IMR-90 (cell line): ENCODE results near the gene OGA. TPM values are rescaled to one million over a fixed set of nuclear protein-coding genes. Genes with fewer than 3 reads are reported as not detected.

ENCODE experiments used
- ATAC-seq: fragments of 200-7000 bp; cut with Tn5 transposase; 2 replicates; pipeline ENCODE4 v1.9.1; 2020; ENCODE audit warnings: low read depth, mild to moderate bottlenecking, moderate library complexity
- BruUV-seq: library from RNA; stranded (reverse); fragments of 400-500 nt; replicated peaks from 2 replicates; lab custom pipeline; 2021; lab: Mats Ljungman, UMichigan
- CTCF ChIA-PET: fragments of 300-600 bp; formaldehyde crosslinking; extraction: SDS; loops from one replicate; lab custom pipeline; 2021; ENCODE audit warnings: antibody characterized with exemption; lab: Yijun Ruan, JAX
- POLR2A ChIA-PET: fragments of 300-600 bp; sonication (Branson Sonifier 250); formaldehyde crosslinking; loops from one replicate; lab custom pipeline; 2022; ENCODE audit warnings: antibody characterized with exemption; ENCODE audit not compliant: unreplicated experiment; lab: Charles Lee
- DNase-seq: peaks from one replicate; pipeline ENCODE4 v3.0.0; 2013
- H2AFZ ChIP-seq: replicated peaks from 2 replicates; pipeline ENCODE3; 2013; ENCODE audit warnings: low read length, mild to moderate bottlenecking; ENCODE audit not compliant: poor library complexity
- H2AK5ac ChIP-seq: 2 replicates; pipeline ENCODE4 v1.6.1; 2013; ENCODE audit warnings: low read depth, low read length, inconsistent platforms
- H2AK9ac ChIP-seq: replicated peaks from 2 replicates; pipeline ENCODE3; 2013; ENCODE audit warnings: mild to moderate bottlenecking, low read depth, low read length, moderate library complexity; ENCODE audit not compliant: poor library complexity
- H2BK120ac ChIP-seq: 2 replicates; pipeline ENCODE4 v1.6.1; 2013; ENCODE audit warnings: low read depth, low read length, inconsistent platforms
- H2BK15ac ChIP-seq: 3 replicates; pipeline ENCODE4 v1.6.1; 2013; ENCODE audit warnings: low read depth, low read length, inconsistent platforms
- H2BK20ac ChIP-seq: 2 replicates; pipeline ENCODE4 v1.6.1; 2013; ENCODE audit warnings: low read depth, mild to moderate bottlenecking, inconsistent platforms, low read length, moderate library complexity
- H2BK5ac ChIP-seq: 2 replicates; pipeline ENCODE4 v1.6.1; 2013; ENCODE audit warnings: mild to moderate bottlenecking, low read depth, low read length, inconsistent platforms; ENCODE audit not compliant: poor library complexity, severe bottlenecking
- H3K14ac ChIP-seq: replicated peaks from 2 replicates; pipeline ENCODE4 v1.6.1; 2013; ENCODE audit warnings: low read depth, low read length, inconsistent platforms
- H3K18ac ChIP-seq: 2 replicates; pipeline ENCODE4 v1.6.1; 2013; ENCODE audit warnings: low read depth, low read length, control low read depth
- H3K23ac ChIP-seq: 2 replicates; pipeline ENCODE4 v1.6.1; 2013; ENCODE audit warnings: low read depth, low read length, inconsistent platforms
- H3K27ac ChIP-seq: 2 replicates; pipeline ENCODE4 v1.5.1; 2013; ENCODE audit warnings: mild to moderate bottlenecking, control low read depth, low read length; ENCODE audit not compliant: insufficient read depth
- H3K27me3 ChIP-seq: 2 replicates; pipeline ENCODE4 v1.6.1; 2013; ENCODE audit warnings: low read length; ENCODE audit not compliant: control insufficient read depth, insufficient read depth
- H3K36me3 ChIP-seq: 2 replicates; pipeline ENCODE4 v1.6.1; 2013; ENCODE audit warnings: low read length, mixed read lengths; ENCODE audit not compliant: control insufficient read depth, insufficient read depth
- H3K4ac ChIP-seq: 2 replicates; pipeline ENCODE4 v1.6.1; 2013; ENCODE audit warnings: low read depth, low read length, inconsistent platforms
- H3K4me1 ChIP-seq: 2 replicates; pipeline ENCODE4 v1.6.1; 2013; ENCODE audit warnings: low read length, mixed read lengths; ENCODE audit not compliant: control insufficient read depth, insufficient read depth
- H3K4me2 ChIP-seq: 2 replicates; pipeline ENCODE4 v1.6.1; 2013; ENCODE audit warnings: low read depth, mild to moderate bottlenecking, control low read depth, low read length, moderate library complexity
- H3K4me3 ChIP-seq: 2 replicates; pipeline ENCODE4 v1.5.1; 2013; ENCODE audit warnings: low read depth, mild to moderate bottlenecking, control low read depth, low read length, moderate library complexity; ENCODE audit not compliant: insufficient read depth
- H3K56ac ChIP-seq: 2 replicates; pipeline ENCODE4 v1.6.1; 2013; ENCODE audit warnings: low read length, inconsistent platforms; ENCODE audit not compliant: insufficient read depth; ENCODE audit errors: extremely low read depth
- H3K79me1 ChIP-seq, 2 experiments: 2 replicates each; pipeline ENCODE4 v1.6.1; 2013; ENCODE audit warnings: low read length in 2 of 2, inconsistent platforms in 1 of 2, low read depth in 1 of 2
- H3K9ac ChIP-seq: 2 replicates; pipeline ENCODE4 v1.6.1; 2013; ENCODE audit warnings: low read depth, low read length, control low read depth
- H3K9me1 ChIP-seq: 2 replicates; pipeline ENCODE4 v1.6.1; 2013; ENCODE audit warnings: low read length, inconsistent platforms; ENCODE audit not compliant: insufficient read depth
- H3K9me3 ChIP-seq: 2 replicates; pipeline ENCODE4 v1.6.1; 2013; ENCODE audit warnings: low read length; ENCODE audit not compliant: control insufficient read depth, insufficient read depth
- H4K20me1 ChIP-seq: 2 replicates; pipeline ENCODE4 v1.6.1; 2013; ENCODE audit warnings: low read length, inconsistent platforms; ENCODE audit not compliant: insufficient read depth
- H4K5ac ChIP-seq: 2 replicates; pipeline ENCODE4 v1.6.1; 2013; ENCODE audit warnings: mild to moderate bottlenecking, low read depth, low read length, control low read depth
- H4K8ac ChIP-seq, 2 experiments: 2 replicates each; pipeline ENCODE4 v1.6.1; 2013; ENCODE audit warnings: low read depth in 2 of 2, low read length in 2 of 2, control low read depth in 1 of 2, inconsistent platforms in 1 of 2
- H4K91ac ChIP-seq: 2 replicates; pipeline ENCODE4 v1.6.1; 2013; ENCODE audit warnings: low read depth, low read length, inconsistent platforms; ENCODE audit not compliant: insufficient read depth
- BHLHE40 ChIP-seq: fragments of 150-350 bp; IDR thresholded peaks from 2 replicates; pipeline ENCODE4 v1.6.1; 2016; ENCODE audit warnings: mild to moderate bottlenecking, low read depth, low read length
- CEBPB ChIP-seq: IDR thresholded peaks from 2 replicates; pipeline ENCODE4 v1.6.1; 2012; ENCODE audit warnings: low read depth, low read length, improper control_type of control experiment
- CHD1 ChIP-seq: IDR thresholded peaks from 2 replicates; pipeline ENCODE4 v1.6.1; 2012; ENCODE audit warnings: low read depth, low read length, improper control_type of control experiment
- FOS ChIP-seq: fragments of 150-350 bp; IDR thresholded peaks from 2 replicates; pipeline ENCODE4 v1.6.1; 2016; ENCODE audit warnings: low read depth, low read length
- MAFK ChIP-seq: IDR thresholded peaks from 2 replicates; pipeline ENCODE4 v1.6.1; 2012; ENCODE audit warnings: low read depth, low read length, improper control_type of control experiment
- MAZ ChIP-seq: IDR thresholded peaks from 2 replicates; pipeline ENCODE4 v1.6.1; 2012; ENCODE audit warnings: low read depth, mild to moderate bottlenecking, low read length, improper control_type of control experiment, moderate library complexity, borderline replicate concordance
- MXI1 ChIP-seq: IDR thresholded peaks from 2 replicates; pipeline ENCODE4 v1.6.1; 2012; ENCODE audit warnings: low read depth, mild to moderate bottlenecking, low read length, moderate library complexity, borderline replicate concordance
- NFE2L2 ChIP-seq: fragments of 150-350 bp; IDR thresholded peaks from 2 replicates; pipeline ENCODE4 v1.6.1; 2016; ENCODE audit warnings: low read depth, mild to moderate bottlenecking, low read length
- POLR2A ChIP-seq: IDR thresholded peaks from 2 replicates; pipeline ENCODE4 v1.6.1; 2012; ENCODE audit warnings: mild to moderate bottlenecking, low read depth, low read length
- RAD21 ChIP-seq: IDR thresholded peaks from 2 replicates; pipeline ENCODE4 v1.6.1; 2012; ENCODE audit warnings: low read length, improper control_type of control experiment
- RCOR1 ChIP-seq: IDR thresholded peaks from 2 replicates; pipeline ENCODE4 v1.6.1; 2012; ENCODE audit warnings: mild to moderate bottlenecking, low read length, improper control_type of control experiment; ENCODE audit not compliant: insufficient replicate concordance
- RFX5 ChIP-seq: IDR thresholded peaks from 2 replicates; pipeline ENCODE4 v1.8.0; 2012; ENCODE audit warnings: low read depth, mild to moderate bottlenecking, low read length, moderate library complexity
- SMC3 ChIP-seq: fragments of 150-350 bp; IDR thresholded peaks from 2 replicates; pipeline ENCODE4 v1.6.1; 2016; ENCODE audit warnings: low read depth, mild to moderate bottlenecking, antibody characterized with exemption, low read length, moderate library complexity
- WGBS, 2 experiments: methylation state at CpG; one replicate each; pipeline versions ENCODE4 v1.1.5 to v1.1.7; 2013; ENCODE audit warnings: missing lambda C conversion rate in 2 of 2; ENCODE audit not compliant: insufficient read length in 1 of 2; ENCODE audit errors: extremely low coverage in 2 of 2; 5-methylcytosine and 5-hydroxymethylcytosine counted together
- dilution Hi-C: fragments of 300-500 bp; cut with HindIII; formaldehyde crosslinking; loops from one replicate; pipeline ENCODE4 v1.14.3; 2018; ENCODE audit warnings: low sequenced_read_pairs; ENCODE audit not compliant: unreplicated experiment
- in situ Hi-C: fragments of 300-500 bp; cut with MboI; formaldehyde crosslinking; loops from 3 replicates; pipeline ENCODE4 v1.14.3; 2019; ENCODE audit warnings: low sequenced_read_pairs, inconsistent platforms, mixed read lengths
- intact Hi-C: fragments of 100-400 bp; cut with micrococcal nuclease; formaldehyde crosslinking; loops from 2 replicates; pipeline ENCODE4 v1.10.0; 2022
- polyA plus RNA-seq, 3 experiments: library from polyadenylated mRNA; depleted of rRNA; stranded (reverse); fragments of >200 nt; gene quantifications; 2 replicates each; pipeline ENCODE4 v1.2.3, GENCODE V29; 2012; ENCODE audit warnings: low replicate concordance in 1 of 3
- total RNA-seq: library from RNA; depleted of rRNA; stranded (reverse); fragments of >200 nt; gene quantifications from 2 replicates; pipeline ENCODE4 v1.2.3, GENCODE V29; 2012
- TF ChIP-seq, protein P1 (sequence below): conservative IDR thresholded peaks from 2 replicates; pipeline ENCODE4 v1.5.1; 2012; ENCODE audit warnings: mild to moderate bottlenecking, low read depth, low read length, improper control_type of control experiment
- TF ChIP-seq, protein P2 (sequence below): fragments of 150-350 bp; IDR thresholded peaks from 2 replicates; pipeline ENCODE4 v1.6.1; 2017; ENCODE audit warnings: mild to moderate bottlenecking, antibody characterized with exemption, low read length, low read depth
- TF ChIP-seq, protein P3 (sequence below): fragments of 150-350 bp; IDR thresholded peaks from 2 replicates; pipeline ENCODE4 v1.6.1; 2016; ENCODE audit warnings: low read depth, mild to moderate bottlenecking, low read length, moderate library complexity, borderline replicate concordance

The OGA gene
- total and polyA plus RNA-seq, 2 of the 4 experiments (the other 2 are of a cell fraction) = 42.5 to 62.9 TPM

DNA sequence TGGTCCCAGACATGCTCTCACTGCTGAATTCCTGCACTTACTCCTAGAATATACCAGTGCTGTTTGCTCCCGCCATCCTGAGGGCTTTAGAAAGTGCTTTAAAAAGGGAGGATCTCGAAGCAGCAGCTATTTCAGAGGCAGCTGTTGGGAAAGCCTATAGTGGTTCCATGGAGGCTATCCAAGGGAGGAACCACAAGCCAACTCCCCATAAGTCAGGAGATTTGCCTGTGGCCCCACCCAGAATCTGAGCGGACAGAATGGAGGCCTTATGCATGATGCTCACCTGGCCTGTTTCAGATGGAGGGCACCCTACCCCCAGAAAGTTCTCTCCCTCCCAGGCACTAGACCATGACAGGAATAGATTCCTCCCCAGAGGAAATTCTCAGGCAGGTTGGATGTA is 27.6 kb upstream of the OGA start:
- Histone ChIP-seq H4K20me1 (peaks cover 41% of the 10 kb centered on the region), H3K14ac (no peak overlapping the region), H2BK20ac (no peak overlapping the region), H2BK5ac (no peak overlapping the region), H4K5ac (no peak overlapping the region), H3K9me3 (no peaks in the 10 kb centered on the region), H2AK9ac (no peak overlapping the region), H3K4me1 (peaks cover 6% of the 10 kb centered on the region; the same call in 1 of the 2 replicates), H2BK15ac (no peak overlapping the region), H3K23ac (no peak overlapping the region), H3K4me3 (no peak overlapping the region), H2AFZ (no peak overlapping the region), H3K4me2 (no peak overlapping the region), H2AK5ac (no peak overlapping the region), H3K27me3 (no peaks in the 10 kb centered on the region), H3K79me1 (no peaks in the 10 kb centered on the region; a peak in 2 of 4 replicates), H4K91ac (no peak overlapping the region), H3K27ac (no peak overlapping the region), H2BK120ac (no peak overlapping the region), H3K18ac (no peak overlapping the region), H3K9me1 (peaks cover 18% of the 10 kb centered on the region; the same call in 1 of the 2 replicates), H3K56ac (no peak overlapping the region), H4K8ac (no peak overlapping the region), H3K4ac (no peak overlapping the region), H3K9ac (no peak overlapping the region), H3K36me3 (peaks cover 4% of the 10 kb centered on the region; the same call in 1 of the 2 replicates)
- TF ChIP-seq, protein P1, sequence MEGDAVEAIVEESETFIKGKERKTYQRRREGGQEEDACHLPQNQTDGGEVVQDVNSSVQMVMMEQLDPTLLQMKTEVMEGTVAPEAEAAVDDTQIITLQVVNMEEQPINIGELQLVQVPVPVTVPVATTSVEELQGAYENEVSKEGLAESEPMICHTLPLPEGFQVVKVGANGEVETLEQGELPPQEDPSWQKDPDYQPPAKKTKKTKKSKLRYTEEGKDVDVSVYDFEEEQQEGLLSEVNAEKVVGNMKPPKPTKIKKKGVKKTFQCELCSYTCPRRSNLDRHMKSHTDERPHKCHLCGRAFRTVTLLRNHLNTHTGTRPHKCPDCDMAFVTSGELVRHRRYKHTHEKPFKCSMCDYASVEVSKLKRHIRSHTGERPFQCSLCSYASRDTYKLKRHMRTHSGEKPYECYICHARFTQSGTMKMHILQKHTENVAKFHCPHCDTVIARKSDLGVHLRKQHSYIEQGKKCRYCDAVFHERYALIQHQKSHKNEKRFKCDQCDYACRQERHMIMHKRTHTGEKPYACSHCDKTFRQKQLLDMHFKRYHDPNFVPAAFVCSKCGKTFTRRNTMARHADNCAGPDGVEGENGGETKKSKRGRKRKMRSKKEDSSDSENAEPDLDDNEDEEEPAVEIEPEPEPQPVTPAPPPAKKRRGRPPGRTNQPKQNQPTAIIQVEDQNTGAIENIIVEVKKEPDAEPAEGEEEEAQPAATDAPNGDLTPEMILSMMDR = no peak
- TF ChIP-seq POLR2A (no peak), MXI1 (no peak), CEBPB (no peak), CHD1 (no peak), RFX5 (no peak), MAZ (no peak), MAFK (no peak), RCOR1 (no peak), BHLHE40 (no peak), FOS (no peak), RAD21 (no peak), SMC3 (no peak), NFE2L2 (no peak)
- TF ChIP-seq, protein P2, sequence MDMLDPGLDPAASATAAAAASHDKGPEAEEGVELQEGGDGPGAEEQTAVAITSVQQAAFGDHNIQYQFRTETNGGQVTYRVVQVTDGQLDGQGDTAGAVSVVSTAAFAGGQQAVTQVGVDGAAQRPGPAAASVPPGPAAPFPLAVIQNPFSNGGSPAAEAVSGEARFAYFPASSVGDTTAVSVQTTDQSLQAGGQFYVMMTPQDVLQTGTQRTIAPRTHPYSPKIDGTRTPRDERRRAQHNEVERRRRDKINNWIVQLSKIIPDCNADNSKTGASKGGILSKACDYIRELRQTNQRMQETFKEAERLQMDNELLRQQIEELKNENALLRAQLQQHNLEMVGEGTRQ = no peak
- TF ChIP-seq, protein P3, sequence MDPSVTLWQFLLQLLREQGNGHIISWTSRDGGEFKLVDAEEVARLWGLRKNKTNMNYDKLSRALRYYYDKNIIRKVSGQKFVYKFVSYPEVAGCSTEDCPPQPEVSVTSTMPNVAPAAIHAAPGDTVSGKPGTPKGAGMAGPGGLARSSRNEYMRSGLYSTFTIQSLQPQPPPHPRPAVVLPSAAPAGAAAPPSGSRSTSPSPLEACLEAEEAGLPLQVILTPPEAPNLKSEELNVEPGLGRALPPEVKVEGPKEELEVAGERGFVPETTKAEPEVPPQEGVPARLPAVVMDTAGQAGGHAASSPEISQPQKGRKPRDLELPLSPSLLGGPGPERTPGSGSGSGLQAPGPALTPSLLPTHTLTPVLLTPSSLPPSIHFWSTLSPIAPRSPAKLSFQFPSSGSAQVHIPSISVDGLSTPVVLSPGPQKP = no peak
- intact Hi-C loops (loop anchor here (2.0 kb wide), 1 partner anchor 37 kb away; no protein-coding TSS in a partner anchor), dilution Hi-C loops (no loop called here), in situ Hi-C loops (no loop called here)
- BruUV-seq = no TSS peak
- ATAC-seq = no peak
- 83% methylated on average over 1 of the region's 3 CpGs; no CpG with 5 or more reads in 1 of the 2 experiments for WGBS, 2 experiments
- ChIA-PET CTCF (interaction anchor here (0.5 to 0.7 kb wide), 2 partner anchors 61 to 175 kb away, joined by 3 to 8 read pairs; no protein-coding TSS in a partner anchor), POLR2A (no interaction called here)
- no peak for DNase-seq
